SW 1271 (cell line): ENCODE measurements around the gene MRPL33.

ENCODE experiments used
- DNase-seq, 2 experiments: peaks; one replicate each; lab custom pipeline; 2025; lab: John Stamatoyannopoulos, UW

MRPL33 gene

GRCh38 chr2:27776696-27777095 lies 5.2 kb downstream of the MRPL33 start:
- no peak for DNase-seq

- no peak for DNase-seq
These were observed 8.0 kb downstream of the MRPL33 start for GRCh38 chr2:27779417-27780055.

- no peak for DNase-seq
These were observed 10.0 kb downstream of the MRPL33 start for GRCh38 chr2:27781496-27781895.

- DNase-seq: no peak
These were observed 11.2 kb downstream of the MRPL33 start for GRCh38 chr2:27782701-27783100.

GRCh38 chr2:27790796-27791195 lies 19.3 kb downstream of the MRPL33 start:
- no peak for DNase-seq

- no peak for DNase-seq
These were observed 21.2 kb downstream of the MRPL33 start for GRCh38 chr2:27792759-27793158.

- no peak for DNase-seq
These were observed 23.7 kb downstream of the MRPL33 start for GRCh38 chr2:27795093-27795834.

- DNase-seq: no peak
These were observed 24.4 kb downstream of the MRPL33 start for GRCh38 chr2:27795868-27796277.

GRCh38 chr2:27796791-27797765 lies 25.6 kb downstream of the MRPL33 start:
- no peak for DNase-seq

- DNase-seq: no peak
These were observed 26.3 kb downstream of the MRPL33 start for GRCh38 chr2:27797841-27798240.

GRCh38 chr2:27798486-27798885 lies 27.0 kb downstream of the MRPL33 start:
- DNase-seq: no peak

- DNase-seq: peak; percentile 100
These were observed 27.6 kb downstream of the MRPL33 start for GRCh38 chr2:27798948-27799645.

GRCh38 chr2:27799646-27800010 lies 28.1 kb downstream of the MRPL33 start:
- DNase-seq: no peak

GRCh38 chr2:27800856-27801255 lies 29.3 kb downstream of the MRPL33 start:
- DNase-seq: no peak

- no peak for DNase-seq
These were observed 31.0 kb downstream of the MRPL33 start for GRCh38 chr2:27802547-27802946.

- DNase-seq: no peak
These were observed 31.5 kb downstream of the MRPL33 start for GRCh38 chr2:27803046-27803445.

- no peak for DNase-seq
These were observed 32.6 kb downstream of the MRPL33 start for GRCh38 chr2:27804146-27804545.

GRCh38 chr2:27805180-27805579 lies 33.7 kb downstream of the MRPL33 start:
- no peak for DNase-seq

- DNase-seq: no peak
These were observed 35.0 kb downstream of the MRPL33 start for GRCh38 chr2:27806311-27807059.

GRCh38 chr2:27807476-27807875 lies 36.0 kb downstream of the MRPL33 start:
- DNase-seq: peak in 1 of 2 experiments; percentile 50

- no peak for DNase-seq
These were observed 36.9 kb downstream of the MRPL33 start for GRCh38 chr2:27808418-27808817.
